ACHN (cell line): ENCODE data around the gene SIGLEC1.

Experiments used
- DNase-seq: peaks from one replicate; pipeline ENCODE4 v3.0.0-alpha.2; 2015
- in situ Hi-C: cut with HindIII; loops from 2 replicates; pipeline ENCODE4 v1.10.0; 2017; ENCODE audit warnings: low sequenced_read_pairs, low pct_ligation_motif_present, low pct_unique_long_range_greater_than_20kb

Gene SIGLEC1

GRCh38 chr20:3712279-3712873 lies at the start of gene SIGLEC1:
SIGLEC1 (minus strand) TSS chr20:3712600; CDS start chr20:3707128, 5,472 bp downstream.
- DNase-seq = no peak
- in situ Hi-C loops = no loop called here

- peak; percentile 39 for DNase-seq
- in situ Hi-C loops = no loop called here
Observed at GRCh38 chr20:3760655-3761348, 48.4 kb upstream of the SIGLEC1 start.

GRCh38 chr20:3759884-3760283 lies 47.5 kb upstream of the SIGLEC1 start:
- no peak for DNase-seq
- in situ Hi-C loops = no loop called here

DNA sequence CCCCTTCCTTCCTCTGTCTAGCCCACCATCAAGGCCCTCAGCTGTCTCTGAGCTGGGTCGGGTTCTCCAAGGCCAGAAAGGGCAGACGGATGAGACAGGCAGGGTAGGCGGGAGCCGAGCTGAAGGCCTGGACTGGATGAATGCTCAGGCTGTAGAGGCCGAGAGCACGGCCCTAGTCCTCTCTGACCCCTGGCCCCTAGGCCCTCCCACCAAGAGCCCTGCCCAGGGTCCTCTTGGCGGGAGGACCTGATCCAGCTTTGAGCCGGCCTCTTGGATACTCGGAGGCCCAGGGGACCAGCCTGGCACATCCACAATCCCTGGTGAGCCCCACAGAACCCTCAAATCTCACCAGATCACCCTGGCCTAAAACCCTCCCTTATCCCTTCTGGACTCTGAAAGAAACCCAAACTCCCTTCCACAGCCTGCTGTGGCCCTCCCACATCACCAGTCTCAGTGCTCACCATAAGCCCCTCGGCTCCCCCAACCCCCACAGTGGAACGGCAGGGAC lies 47.0 kb upstream of the SIGLEC1 start:
- DNase-seq = no peak
- in situ Hi-C loops = no loop called here

DNA sequence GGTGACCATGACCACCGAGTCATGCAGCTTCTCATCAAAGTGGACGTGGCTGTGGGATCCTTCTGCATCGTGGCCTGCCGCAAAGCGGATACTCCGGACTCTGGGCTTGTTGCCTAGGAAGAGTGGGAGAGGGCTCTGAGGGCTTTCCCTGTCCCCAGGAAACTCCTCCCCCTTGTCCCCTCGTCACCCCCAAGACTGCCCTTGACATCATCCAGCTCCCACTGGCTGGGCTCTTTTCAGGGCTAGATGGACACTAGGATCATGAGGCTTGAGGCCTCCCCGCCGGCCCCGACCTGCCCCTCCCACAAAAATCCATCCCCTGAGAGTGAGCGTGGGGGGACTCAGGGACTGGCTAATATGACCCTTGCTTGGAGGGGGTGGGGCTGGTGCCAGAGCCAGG lies 46.2 kb upstream of the SIGLEC1 start:
- no peak for DNase-seq
- in situ Hi-C loops = no loop called here

GRCh38 chr20:3757268-3757667 lies 44.9 kb upstream of the SIGLEC1 start:
- in situ Hi-C loops = no loop called here
- DNase-seq = no peak

DNA sequence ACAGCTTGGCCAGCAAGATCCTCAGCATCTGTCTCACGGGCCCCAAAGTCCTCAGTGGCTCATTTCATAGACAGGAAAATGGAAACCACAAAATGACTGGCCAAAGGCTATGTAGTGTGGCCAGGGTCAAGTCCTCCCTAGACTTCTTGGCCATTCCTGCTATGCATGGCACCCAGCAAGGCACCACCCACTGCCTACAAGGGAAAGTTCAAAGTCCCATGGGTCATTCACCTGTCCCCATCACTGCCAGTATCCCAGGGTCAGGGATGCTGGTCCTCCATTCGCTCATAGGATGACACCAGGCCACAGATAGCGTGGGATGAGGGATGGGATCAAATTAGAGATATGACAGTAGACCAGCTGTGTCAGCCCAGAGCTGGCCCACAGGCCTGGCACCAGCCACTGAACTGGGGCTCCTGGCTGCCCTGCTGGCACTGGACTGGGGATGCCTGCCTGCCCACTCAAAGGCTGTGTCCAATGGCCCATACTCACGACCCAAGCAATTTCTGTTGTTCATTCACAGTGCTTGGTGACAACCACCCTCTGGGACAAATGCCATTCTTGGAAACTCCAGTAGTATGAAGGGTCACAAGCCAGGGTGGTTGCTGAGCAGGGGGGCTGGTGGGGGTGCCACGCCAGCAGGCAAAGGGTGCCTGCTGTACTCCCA lies 43.5 kb upstream of the SIGLEC1 start:
- DNase-seq = no peak
- in situ Hi-C loops = no loop called here

- in situ Hi-C loops = no loop called here
- DNase-seq = no peak
Observed at GRCh38 chr20:3755269-3755668, 42.9 kb upstream of the SIGLEC1 start.

- in situ Hi-C loops = no loop called here
- no peak for DNase-seq
Observed at GRCh38 chr20:3754276-3754630, 41.9 kb upstream of the SIGLEC1 start.

- no peak for DNase-seq
- in situ Hi-C loops = no loop called here
Observed at GRCh38 chr20:3753501-3754275, 41.3 kb upstream of the SIGLEC1 start.

DNA sequence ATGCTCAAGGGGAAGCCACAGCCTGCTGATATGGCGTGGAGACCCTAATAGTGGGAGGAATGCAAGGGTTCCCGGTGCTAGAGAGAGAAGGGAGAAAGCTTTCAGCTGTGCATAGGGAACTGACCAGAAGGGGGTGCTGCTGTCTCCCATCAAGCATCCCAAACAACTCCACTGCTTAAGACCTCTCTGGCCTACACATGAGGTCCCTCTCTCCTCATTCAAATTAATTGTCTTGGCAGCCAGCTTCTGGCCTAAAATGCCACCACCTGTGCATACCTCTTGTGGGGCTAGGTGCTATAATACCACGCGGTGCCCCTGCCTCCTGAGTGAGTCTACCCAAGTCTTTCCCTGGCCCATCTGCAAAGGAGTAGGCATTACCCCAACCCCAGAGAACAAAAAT lies 40.7 kb upstream of the SIGLEC1 start:
- DNase-seq = peak; percentile 55
- in situ Hi-C loops = no loop called here

GRCh38 chr20:3752386-3752759 lies 40.0 kb upstream of the SIGLEC1 start:
- in situ Hi-C loops = no loop called here
- no peak for DNase-seq

GRCh38 chr20:3751675-3752385 lies 39.4 kb upstream of the SIGLEC1 start:
- no peak for DNase-seq
- in situ Hi-C loops = no loop called here

DNA sequence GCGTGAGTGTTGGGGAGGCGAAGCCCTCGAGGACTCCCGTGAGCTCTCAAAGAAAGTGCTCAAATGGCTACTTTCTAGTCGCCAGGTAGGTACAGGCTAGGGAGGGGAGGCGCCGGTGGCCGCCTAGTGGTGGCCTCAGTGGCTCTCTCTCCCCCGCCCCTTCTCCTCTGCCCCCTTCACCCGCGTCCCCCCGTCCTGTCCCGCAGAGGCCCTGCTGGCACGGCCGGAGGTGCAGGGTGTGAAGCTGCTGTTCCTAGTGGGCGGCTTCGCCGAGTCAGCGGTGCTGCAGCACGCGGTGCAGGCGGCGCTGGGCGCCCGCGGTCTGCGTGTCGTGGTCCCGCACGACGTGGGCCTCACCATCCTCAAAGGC lies 38.9 kb upstream of the SIGLEC1 start:
- in situ Hi-C loops = no loop called here
- DNase-seq = no peak

- DNase-seq = peak; percentile 37
Observed at GRCh38 chr20:3749689-3750531, 37.5 kb upstream of the SIGLEC1 start.

DNA sequence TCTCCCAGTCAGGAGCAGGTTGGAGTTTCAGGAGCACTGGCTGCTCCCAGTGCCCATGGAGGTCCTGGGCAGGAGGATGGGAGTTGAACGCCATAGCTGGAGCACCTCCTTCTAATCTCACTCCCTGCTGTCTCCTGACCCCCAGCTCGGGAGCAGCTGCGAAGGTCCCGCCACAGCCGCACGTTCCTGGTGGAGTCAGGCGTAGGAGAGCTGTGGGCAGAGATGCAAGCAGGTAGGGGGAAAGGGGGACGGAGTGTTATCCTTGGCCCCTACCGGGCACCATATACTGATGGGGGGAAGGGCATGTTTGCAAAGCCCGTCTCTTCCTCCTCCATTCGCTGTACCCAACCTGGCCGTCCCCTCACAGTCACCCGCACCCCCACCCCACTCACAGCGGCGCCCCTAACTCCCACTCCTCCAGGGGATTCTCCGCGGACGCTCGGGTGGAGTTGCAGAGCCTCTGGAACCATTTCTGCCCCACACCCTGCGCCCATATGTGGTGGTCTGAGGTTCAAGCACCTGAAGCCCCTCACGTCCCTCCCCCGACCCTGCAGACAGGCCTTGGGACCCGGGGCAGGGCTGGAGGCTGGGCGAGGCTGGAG lies 36.8 kb upstream of the SIGLEC1 start:
- DNase-seq = no peak
- in situ Hi-C loops = no loop called here

More at GRCh38 chr20:3749689-3750531, 37.5 kb upstream of the SIGLEC1 start:
- in situ Hi-C loops = no loop called here

GRCh38 chr20:3748073-3748472 lies 35.7 kb upstream of the SIGLEC1 start:
- DNase-seq = no peak
- in situ Hi-C loops = no loop called here
